ENCODE data around the gene ARID1B.

Gene ARID1B

GRCh38 chr6:156833755-156834154, 56.6 kb downstream of the ARID1B start:
- H3K4me1 ChIP-seq (ENCODE audit: control insufficient read depth, insufficient read depth, low read length, poor library complexity, severe bottlenecking), result peaks cover 5% of the 10 kb centered on the region
- no peak overlapping the region for H3K27ac ChIP-seq (ENCODE audit: insufficient read depth, low read length, poor library complexity, severe bottlenecking)
- no peak for DNase-seq
- no peaks in the 10 kb centered on the region for H3K9me3 ChIP-seq (ENCODE audit: control insufficient read depth, low read length)
- H3K36me3 ChIP-seq (ENCODE audit: control insufficient read depth, insufficient read depth, low read length), result no peaks in the 10 kb centered on the region
- no peak overlapping the region for H3K4me3 ChIP-seq (ENCODE audit: insufficient read depth, low read depth, low read length, poor library complexity, severe bottlenecking)
- H3K27me3 ChIP-seq (replicated peaks; ENCODE audit: control insufficient read depth, insufficient read depth, low read length, poor library complexity, severe bottlenecking), result no peaks in the 10 kb centered on the region

DNA sequence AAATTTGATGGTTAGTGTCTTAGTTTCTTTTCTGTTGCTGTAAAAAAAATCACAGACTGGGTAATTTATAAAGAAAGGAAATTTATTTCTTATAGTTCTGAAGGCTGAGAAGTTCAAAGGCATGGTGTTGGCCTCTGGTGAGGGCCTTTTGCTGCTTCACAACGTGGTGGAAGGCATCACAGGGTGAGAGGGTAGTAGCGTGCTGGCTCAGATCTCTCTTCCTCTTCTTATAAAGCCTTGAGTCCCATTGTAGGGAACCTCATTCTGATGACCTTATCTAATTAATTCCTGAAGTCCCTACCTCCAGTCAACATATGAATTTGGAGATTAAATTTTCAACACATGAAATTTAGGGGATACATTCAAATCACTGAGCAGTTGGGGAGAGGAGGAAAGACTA, 62.0 kb downstream of the ARID1B start:
- DNase-seq, result no peak
- Histone ChIP-seq H3K9me3 (ENCODE audit: control insufficient read depth, low read length) (no peaks in the 10 kb centered on the region), H3K36me3 (ENCODE audit: control insufficient read depth, insufficient read depth, low read length) (no peaks in the 10 kb centered on the region), H3K27me3 (replicated peaks; ENCODE audit: control insufficient read depth, insufficient read depth, low read length, poor library complexity, severe bottlenecking) (no peaks in the 10 kb centered on the region), H3K4me1 (ENCODE audit: control insufficient read depth, insufficient read depth, low read length, poor library complexity, severe bottlenecking) (no peaks in the 10 kb centered on the region), H3K4me3 (ENCODE audit: insufficient read depth, low read depth, low read length, poor library complexity, severe bottlenecking) (no peak overlapping the region), H3K27ac (ENCODE audit: insufficient read depth, low read length, poor library complexity, severe bottlenecking) (no peak overlapping the region)

DNA sequence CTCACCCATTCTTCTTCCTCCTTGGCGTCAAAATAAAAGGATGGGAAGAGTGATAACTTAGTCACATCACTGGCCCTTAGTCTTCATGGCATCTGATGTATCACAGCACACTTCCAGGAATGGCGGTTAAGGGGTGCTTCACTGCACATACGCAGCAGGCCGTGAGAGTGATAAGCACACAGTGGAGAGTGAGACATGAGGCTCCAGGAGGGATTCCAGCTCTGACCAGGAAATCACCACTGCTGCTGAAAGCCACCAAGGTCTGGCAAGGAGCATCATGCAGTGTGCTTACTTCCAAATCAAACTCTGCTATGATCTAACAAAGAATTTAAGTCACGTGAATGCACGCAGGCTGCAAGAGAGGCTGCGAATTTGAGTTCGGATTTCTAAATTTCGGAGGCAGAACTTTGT, 62.4 kb downstream of the ARID1B start:
- Histone ChIP-seq H3K4me3 (ENCODE audit: insufficient read depth, low read depth, low read length, poor library complexity, severe bottlenecking) (no peak overlapping the region), H3K4me1 (ENCODE audit: control insufficient read depth, insufficient read depth, low read length, poor library complexity, severe bottlenecking) (no peaks in the 10 kb centered on the region), H3K27ac (ENCODE audit: insufficient read depth, low read length, poor library complexity, severe bottlenecking) (no peak overlapping the region), H3K27me3 (replicated peaks; ENCODE audit: control insufficient read depth, insufficient read depth, low read length, poor library complexity, severe bottlenecking) (no peaks in the 10 kb centered on the region), H3K36me3 (ENCODE audit: control insufficient read depth, insufficient read depth, low read length) (no peaks in the 10 kb centered on the region), H3K9me3 (ENCODE audit: control insufficient read depth, low read length) (no peaks in the 10 kb centered on the region)
- DNase-seq, result no peak

- no peak overlapping the region for H3K4me3 ChIP-seq (ENCODE audit: insufficient read depth, low read depth, low read length, poor library complexity, severe bottlenecking)
Measured at GRCh38 chr6:156840136-156840535, 63.0 kb downstream of the ARID1B start.

GRCh38 chr6:156840606-156841005, 63.4 kb downstream of the ARID1B start:
- Histone ChIP-seq H3K27ac (ENCODE audit: insufficient read depth, low read length, poor library complexity, severe bottlenecking) (no peak overlapping the region), H3K27me3 (replicated peaks; ENCODE audit: control insufficient read depth, insufficient read depth, low read length, poor library complexity, severe bottlenecking) (no peaks in the 10 kb centered on the region), H3K4me3 (ENCODE audit: insufficient read depth, low read depth, low read length, poor library complexity, severe bottlenecking) (no peak overlapping the region), H3K9me3 (ENCODE audit: control insufficient read depth, low read length) (no peaks in the 10 kb centered on the region), H3K36me3 (ENCODE audit: control insufficient read depth, insufficient read depth, low read length) (no peaks in the 10 kb centered on the region), H3K4me1 (ENCODE audit: control insufficient read depth, insufficient read depth, low read length, poor library complexity, severe bottlenecking) (no peaks in the 10 kb centered on the region)
- no peak for DNase-seq

More at GRCh38 chr6:156840136-156840535, 63.0 kb downstream of the ARID1B start:
- Histone ChIP-seq H3K27me3 (replicated peaks; ENCODE audit: control insufficient read depth, insufficient read depth, low read length, poor library complexity, severe bottlenecking) (no peaks in the 10 kb centered on the region), H3K36me3 (ENCODE audit: control insufficient read depth, insufficient read depth, low read length) (no peaks in the 10 kb centered on the region), H3K4me1 (ENCODE audit: control insufficient read depth, insufficient read depth, low read length, poor library complexity, severe bottlenecking) (no peaks in the 10 kb centered on the region), H3K9me3 (ENCODE audit: control insufficient read depth, low read length) (no peaks in the 10 kb centered on the region), H3K27ac (ENCODE audit: insufficient read depth, low read length, poor library complexity, severe bottlenecking) (no peak overlapping the region)
- no peak for DNase-seq

DNA sequence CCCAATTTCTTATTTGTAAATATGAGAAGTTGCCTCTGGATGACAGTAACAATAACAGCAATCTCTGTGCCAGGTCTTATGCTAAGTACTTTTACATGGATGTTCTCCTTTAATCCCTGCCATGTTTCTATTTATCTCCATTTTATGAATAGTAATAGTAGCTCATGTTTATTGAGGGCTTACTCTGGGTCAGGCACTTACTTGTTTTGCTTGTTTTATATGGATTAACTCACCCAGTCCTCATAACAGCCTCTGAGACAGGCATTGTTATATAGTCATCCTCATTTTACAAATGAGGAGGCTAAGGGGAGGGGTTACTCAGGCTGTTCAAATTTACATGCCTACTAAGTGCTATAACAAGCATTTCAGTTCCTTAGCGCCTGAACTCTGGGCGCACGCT, 64.3 kb downstream of the ARID1B start:
- H3K36me3 ChIP-seq (ENCODE audit: control insufficient read depth, insufficient read depth, low read length), result no peaks in the 10 kb centered on the region

DNA sequence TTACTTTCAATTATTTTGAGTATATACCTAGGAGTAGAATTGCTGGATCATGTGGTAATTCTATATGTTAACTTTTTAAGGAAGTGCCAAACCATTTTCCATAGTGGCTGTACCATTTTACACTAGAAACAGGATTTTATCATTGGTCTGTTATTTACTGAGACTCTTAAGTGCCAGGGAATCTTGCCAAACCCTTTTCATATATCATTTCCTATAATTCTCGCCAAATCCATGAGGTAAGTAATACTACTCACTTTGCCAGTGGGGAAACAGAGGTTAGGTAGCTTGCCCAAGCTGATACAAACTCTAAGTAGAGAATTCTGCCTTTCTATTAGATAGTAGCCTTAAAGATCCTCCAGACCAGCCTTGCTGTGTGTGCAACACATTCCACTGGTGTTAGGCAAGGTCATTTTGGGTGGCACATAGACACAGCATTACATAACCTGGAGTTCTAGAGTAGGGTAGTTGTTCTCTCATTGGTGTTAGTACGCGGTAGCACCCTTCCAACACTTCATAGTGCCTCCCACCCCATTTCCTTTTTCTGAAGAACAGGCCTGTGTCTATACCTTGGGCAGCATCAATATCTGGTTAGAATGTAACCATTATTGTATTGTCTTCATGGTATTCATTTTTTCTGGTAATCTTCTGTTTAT, 65.5 kb downstream of the ARID1B start:
- Histone ChIP-seq H3K36me3 (ENCODE audit: control insufficient read depth, insufficient read depth, low read length) (no peaks in the 10 kb centered on the region), H3K4me1 (ENCODE audit: control insufficient read depth, insufficient read depth, low read length, poor library complexity, severe bottlenecking) (no peaks in the 10 kb centered on the region), H3K9me3 (ENCODE audit: control insufficient read depth, low read length) (no peaks in the 10 kb centered on the region), H3K4me3 (ENCODE audit: insufficient read depth, low read depth, low read length, poor library complexity, severe bottlenecking) (no peak overlapping the region), H3K27ac (ENCODE audit: insufficient read depth, low read length, poor library complexity, severe bottlenecking) (no peak overlapping the region), H3K27me3 (replicated peaks; ENCODE audit: control insufficient read depth, insufficient read depth, low read length, poor library complexity, severe bottlenecking) (no peaks in the 10 kb centered on the region)
- no peak for DNase-seq

More for the DNA sequence above, 64.3 kb downstream of the ARID1B start:
- no peaks in the 10 kb centered on the region for H3K9me3 ChIP-seq (ENCODE audit: control insufficient read depth, low read length)
- no peak overlapping the region for H3K27ac ChIP-seq (ENCODE audit: insufficient read depth, low read length, poor library complexity, severe bottlenecking)
- DNase-seq, result no peak
- no peaks in the 10 kb centered on the region for H3K4me1 ChIP-seq (ENCODE audit: control insufficient read depth, insufficient read depth, low read length, poor library complexity, severe bottlenecking)
- H3K27me3 ChIP-seq (replicated peaks; ENCODE audit: control insufficient read depth, insufficient read depth, low read length, poor library complexity, severe bottlenecking), result no peaks in the 10 kb centered on the region
- no peak overlapping the region for H3K4me3 ChIP-seq (ENCODE audit: insufficient read depth, low read depth, low read length, poor library complexity, severe bottlenecking)

GRCh38 chr6:156844089-156844488, 66.9 kb downstream of the ARID1B start:
- Histone ChIP-seq H3K36me3 (ENCODE audit: control insufficient read depth, insufficient read depth, low read length) (no peaks in the 10 kb centered on the region), H3K4me3 (ENCODE audit: insufficient read depth, low read depth, low read length, poor library complexity, severe bottlenecking) (no peak overlapping the region), H3K4me1 (ENCODE audit: control insufficient read depth, insufficient read depth, low read length, poor library complexity, severe bottlenecking) (no peaks in the 10 kb centered on the region), H3K9me3 (ENCODE audit: control insufficient read depth, low read length) (no peaks in the 10 kb centered on the region), H3K27me3 (replicated peaks; ENCODE audit: control insufficient read depth, insufficient read depth, low read length, poor library complexity, severe bottlenecking) (no peaks in the 10 kb centered on the region), H3K27ac (ENCODE audit: insufficient read depth, low read length, poor library complexity, severe bottlenecking) (no peak overlapping the region)
- no peak for DNase-seq

GRCh38 chr6:156845454-156846155, 68.4 kb downstream of the ARID1B start:
- DNase-seq, result no peak
- Histone ChIP-seq H3K27ac (ENCODE audit: insufficient read depth, low read length, poor library complexity, severe bottlenecking) (no peak overlapping the region), H3K4me3 (ENCODE audit: insufficient read depth, low read depth, low read length, poor library complexity, severe bottlenecking) (no peak overlapping the region), H3K27me3 (replicated peaks; ENCODE audit: control insufficient read depth, insufficient read depth, low read length, poor library complexity, severe bottlenecking) (no peaks in the 10 kb centered on the region), H3K9me3 (ENCODE audit: control insufficient read depth, low read length) (no peaks in the 10 kb centered on the region), H3K36me3 (ENCODE audit: control insufficient read depth, insufficient read depth, low read length) (no peaks in the 10 kb centered on the region), H3K4me1 (ENCODE audit: control insufficient read depth, insufficient read depth, low read length, poor library complexity, severe bottlenecking) (no peaks in the 10 kb centered on the region)

GRCh38 chr6:156846845-156847599, 69.8 kb downstream of the ARID1B start:
- H3K4me1 ChIP-seq (ENCODE audit: control insufficient read depth, insufficient read depth, low read length, poor library complexity, severe bottlenecking), result no peaks in the 10 kb centered on the region
- DNase-seq, result no peak
- H3K4me3 ChIP-seq (ENCODE audit: insufficient read depth, low read depth, low read length, poor library complexity, severe bottlenecking), result no peak overlapping the region

More at GRCh38 chr6:156846845-156847599, 69.8 kb downstream of the ARID1B start:
- Histone ChIP-seq H3K9me3 (ENCODE audit: control insufficient read depth, low read length) (no peaks in the 10 kb centered on the region), H3K27ac (ENCODE audit: insufficient read depth, low read length, poor library complexity, severe bottlenecking) (no peak overlapping the region), H3K27me3 (replicated peaks; ENCODE audit: control insufficient read depth, insufficient read depth, low read length, poor library complexity, severe bottlenecking) (no peaks in the 10 kb centered on the region), H3K36me3 (ENCODE audit: control insufficient read depth, insufficient read depth, low read length) (no peaks in the 10 kb centered on the region)
